Endothelial cell of umbilical vein (primary cell): ENCODE data around the gene CARD11. TPM values are rescaled to one million over a fixed set of nuclear protein-coding genes. Genes with fewer than 3 reads are reported as not detected.

ENCODE experiments used
- BruUV-seq: library from RNA; stranded (reverse); fragments of 400-500 nt; replicated peaks from 2 replicates; lab custom pipeline; 2021; lab: Mats Ljungman, UMichigan
- CTCF ChIA-PET: fragments of 300-600, 350-600 bp; sonication (Branson Sonifier 250); formaldehyde crosslinking; loops from one replicate; lab custom pipeline; 2021; ENCODE audit warnings: antibody characterized with exemption, inconsistent platforms; lab: Charles Lee
- POLR2A ChIA-PET: fragments of 300-600, 350-600 bp; sonication (Branson Sonifier 250); formaldehyde crosslinking; loops from one replicate; lab custom pipeline; 2021; ENCODE audit warnings: antibody characterized with exemption, inconsistent platforms; lab: Charles Lee
- DNase-seq: peaks from one replicate; pipeline ENCODE4 v3.0.0-alpha.2; 2011; ENCODE audit warnings: low read depth, low spot score
- FAIRE-seq: peaks from 2 replicates; lab custom pipeline; 2011; peaks lifted over from hg19 to GRCh38; lab: Jason Lieb, UNC
- H2AFZ ChIP-seq: 2 replicates; pipeline ENCODE4 v1.6.0; 2012; ENCODE audit warnings: low read depth, low read length, control low read depth, inconsistent platforms
- H3K27ac ChIP-seq: 2 replicates; pipeline ENCODE4 v1.5.1; 2011; ENCODE audit warnings: low read depth, mild to moderate bottlenecking, control low read depth, low read length, moderate library complexity; ENCODE audit not compliant: insufficient read depth
- H3K27me3 ChIP-seq, 2 experiments: 2 replicates each; pipeline versions ENCODE4 v1.6.0 to v1.6.1; 2011; ENCODE audit warnings: low read length in 2 of 2, mixed read lengths in 1 of 2; ENCODE audit not compliant: control insufficient read depth in 2 of 2, insufficient read depth in 2 of 2
- H3K36me3 ChIP-seq, 2 experiments: 2 replicates in 1 of 2; 3 replicates in 1 of 2; pipeline ENCODE4 v1.5.1; 2011; ENCODE audit warnings: low read length in 2 of 2, mild to moderate bottlenecking in 1 of 2, moderate library complexity in 1 of 2; ENCODE audit not compliant: control insufficient read depth in 2 of 2, insufficient read depth in 2 of 2; ENCODE audit errors: extremely low read depth in 1 of 2
- H3K4me1 ChIP-seq: 3 replicates; pipeline ENCODE4 v1.5.1; 2011; ENCODE audit warnings: mild to moderate bottlenecking, low read length; ENCODE audit not compliant: control insufficient read depth, insufficient read depth; ENCODE audit errors: extremely low read depth
- H3K4me2 ChIP-seq: 2 replicates; pipeline ENCODE4 v1.6.1; 2011; ENCODE audit warnings: low read length, control low read depth, mixed read lengths; ENCODE audit not compliant: insufficient read depth
- H3K4me3 ChIP-seq, 3 experiments: fragments of 200-600 bp in 1 of 3; sonication (generic), shearing (Covaris generic) in 1 of 3; replicated peaks in 1 of 3; 2 replicates each; pipeline ENCODE4 v1.5.1; 2011 to 2016; ENCODE audit warnings: control low read depth in 3 of 3, low read length in 3 of 3, mild to moderate bottlenecking in 2 of 3, inconsistent platforms in 1 of 3, low read depth in 1 of 3, moderate library complexity in 1 of 3; ENCODE audit not compliant: insufficient read depth in 1 of 3
- H3K79me2 ChIP-seq: 2 replicates; pipeline ENCODE4 v1.6.0; 2012; ENCODE audit warnings: low read length, inconsistent platforms; ENCODE audit not compliant: control insufficient read depth, insufficient read depth
- H3K9ac ChIP-seq: replicated peaks from 2 replicates; pipeline ENCODE3; 2011; ENCODE audit warnings: low read length, control low read depth; ENCODE audit not compliant: insufficient read depth; ENCODE audit errors: extremely low read depth
- H3K9me1 ChIP-seq: replicated peaks from 3 replicates; pipeline ENCODE4 v1.6.0; 2011; ENCODE audit warnings: mild to moderate bottlenecking, low read length; ENCODE audit not compliant: control insufficient read depth, insufficient read depth; ENCODE audit errors: extremely low read depth
- H3K9me3 ChIP-seq: replicated peaks from 2 replicates; pipeline ENCODE4 v1.5.1; 2012; ENCODE audit warnings: low read length, inconsistent platforms; ENCODE audit not compliant: control insufficient read depth, insufficient read depth
- H4K20me1 ChIP-seq: replicated peaks from 2 replicates; pipeline ENCODE3; 2011; ENCODE audit warnings: mild to moderate bottlenecking, low read length; ENCODE audit not compliant: control insufficient read depth, insufficient read depth; ENCODE audit errors: extremely low read depth
- CTCF ChIP-seq, 2 donors: IDR thresholded peaks; 1 replicate in 1 of 2; 2 replicates in 1 of 2; pipeline ENCODE4 v1.5.1; 2011; ENCODE audit warnings: low read length in 2 of 2, mild to moderate bottlenecking in 2 of 2, moderate library complexity in 2 of 2, control low read depth in 1 of 2, inconsistent platforms in 1 of 2, low read depth in 1 of 2; ENCODE audit not compliant: insufficient read depth in 1 of 2; ENCODE audit errors: extremely low read depth in 1 of 2
- EZH2 ChIP-seq: IDR thresholded peaks from 2 replicates; pipeline ENCODE4 v1.6.1; 2012; ENCODE audit warnings: borderline replicate concordance, low read depth, mild to moderate bottlenecking, moderate library complexity, low read length, inconsistent platforms; ENCODE audit not compliant: severe bottlenecking
- FOS ChIP-seq: IDR thresholded peaks from 2 replicates; pipeline ENCODE4 v1.6.1; 2011; ENCODE audit warnings: mild to moderate bottlenecking, low read length, moderate library complexity, borderline replicate concordance; ENCODE audit not compliant: insufficient read depth
- GATA2 ChIP-seq: IDR thresholded peaks from 2 replicates; pipeline ENCODE4 v1.7.0; 2011; ENCODE audit warnings: low read depth, mild to moderate bottlenecking, moderate library complexity, mixed read lengths, low read length; ENCODE audit not compliant: insufficient read length, insufficient read depth
- dilution Hi-C: fragments of 300-500 bp; cut with MboI; formaldehyde crosslinking; loops from one replicate; pipeline ENCODE4 v1.15.0; 2019; ENCODE audit warnings: low sequenced_read_pairs; ENCODE audit not compliant: extremely low pct_ligation_motif_present
- intact Hi-C: fragments of 100-400 bp; cut with micrococcal nuclease; formaldehyde crosslinking; loops from one replicate; pipeline ENCODE4 v1.10.0; 2022
- polyA plus RNA-seq, 4 experiments: library from polyadenylated mRNA; depleted of rRNA in 3 of 4; stranded (reverse) in 3 of 4; unstranded in 1 of 4; fragments of >200 nt; gene quantifications; 2 replicates each; pipeline versions ENCODE4 v1.2.1 to v1.2.3, GENCODE V29; 2011 to 2012; ENCODE audit warnings: missing spikeins in 1 of 4
- total RNA-seq: library from RNA; stranded (reverse); gene quantifications from 2 replicates; pipeline ENCODE4 v1.2.3, GENCODE V29; 2021

Gene CARD11
- total and polyA plus RNA-seq, 2 donors (not counting 3 experiments of a cell fraction or from before 2014, with no cell fraction given) = 20.4 to 41.8 TPM

GRCh38 chr7:3007696-3008095 is 36.0 kb downstream of the CARD11 start:
- Histone ChIP-seq H3K79me2 (no peaks in the 10 kb centered on the region), H3K9me1 (no peaks in the 10 kb centered on the region), H3K9me3 (no peaks in the 10 kb centered on the region), H3K27ac (no peak overlapping the region), H4K20me1 (no peaks in the 10 kb centered on the region), H3K4me3 (no peak overlapping the region), H3K4me2 (no peak overlapping the region), H3K27me3 (no peaks in the 10 kb centered on the region), H2AFZ (no peak overlapping the region), H3K9ac (no peak overlapping the region), H3K36me3 (no peaks in the 10 kb centered on the region), H3K4me1 (peaks cover 8% of the 10 kb centered on the region)
- CTCF ChIA-PET = no interaction called here
- no peak for FAIRE-seq
- POLR2A ChIA-PET = no interaction called here
- BruUV-seq = no TSS peak
- dilution Hi-C loops = no loop called here
- TF ChIP-seq CTCF (IDR thresholded peaks at IDR 0.05; ENCODE audit: extremely low read depth in 1 of 2, insufficient read depth in 1 of 2, low read depth in 1 of 2, low read length in 2 of 2) (no peak), EZH2 (no peak), GATA2 (no peak), FOS (no peak)
- intact Hi-C loops = no loop called here
- no peak for DNase-seq

- TF ChIP-seq GATA2 (no peak), FOS (peak; percentile 62)
- Histone ChIP-seq H3K9ac (no peak overlapping the region), H3K4me2 (peak overlapping the region; percentile 39), H3K27ac (peak overlapping the region; percentile 59), H3K4me3 (no peak overlapping the region), H3K27me3 (no peaks in the 10 kb centered on the region), H3K9me3 (no peaks in the 10 kb centered on the region), H2AFZ (peak overlapping the region; percentile 57), H3K9me1 (no peaks in the 10 kb centered on the region), H3K79me2 (no peaks in the 10 kb centered on the region), H3K4me1 (peaks cover 8% of the 10 kb centered on the region), H3K36me3 (no peaks in the 10 kb centered on the region), H4K20me1 (no peaks in the 10 kb centered on the region)
- dilution Hi-C loops = no loop called here
- FAIRE-seq (peak; percentile 75), DNase-seq (peak; percentile 21)
- intact Hi-C loops = no loop called here
- ChIA-PET POLR2A (interaction anchor here (0.6 kb wide), 2 partner anchors 439 to 839 kb away, joined by 3 read pairs; no protein-coding TSS in a partner anchor), CTCF (no interaction called here)
- no TSS peak for BruUV-seq
Measured at GRCh38 chr7:3005257-3005656, 38.4 kb downstream of the CARD11 start.
